Erythroblast (primary cell): ENCODE results near the gene TGIF1.
A peak's percentile ranks its signal among the peaks of the same experiment; 100 is the strongest.
"Not testable (repeated sequence)": the region's sequence is repeated elsewhere in the genome, so short reads cannot be mapped to it uniquely, and the experiment has no call there.

ENCODE experiments used
- DNase-seq, 2 experiments: peaks; one replicate each; lab custom pipeline; 2025; lab: John Stamatoyannopoulos, UW
- GATA1 ChIP-seq: IDR thresholded peaks from 2 replicates; pipeline ENCODE4 v1.6.1; 2011; ENCODE audit warnings: low read depth, mild to moderate bottlenecking, control low read depth, low read length, moderate library complexity
- POLR2A ChIP-seq: IDR thresholded peaks from 2 replicates; pipeline ENCODE4 v1.6.1; 2011; ENCODE audit warnings: mild to moderate bottlenecking, low read length

The TGIF1 gene

DNA sequence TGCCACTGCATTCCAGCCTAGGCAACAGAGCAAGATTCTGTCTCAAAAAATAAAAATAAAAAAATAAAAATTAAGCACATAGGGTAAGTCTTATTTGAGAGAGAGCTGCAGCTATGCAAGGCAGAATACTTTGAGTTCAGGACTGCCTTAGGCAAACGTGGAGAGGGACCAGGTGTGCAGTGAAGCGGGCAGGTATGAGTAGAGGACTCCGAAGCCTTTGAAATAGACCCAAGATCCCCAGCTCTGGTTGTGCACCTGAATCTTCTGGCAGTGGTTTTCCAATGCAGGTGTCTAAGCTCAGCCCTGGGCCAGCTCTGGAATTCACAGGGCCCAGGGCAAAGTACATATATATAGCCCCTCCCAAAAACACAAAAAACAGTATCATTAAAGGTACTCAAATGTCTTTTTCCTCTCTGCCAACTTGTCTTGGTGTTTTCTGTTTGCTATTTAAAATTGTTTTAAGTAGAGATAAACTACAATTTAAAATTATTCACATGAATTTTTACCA is 21.2 kb downstream of the TGIF1 start:
- DNase-seq = no peak
- TF ChIP-seq POLR2A = no peak
- TF ChIP-seq GATA1 = no peak

DNA sequence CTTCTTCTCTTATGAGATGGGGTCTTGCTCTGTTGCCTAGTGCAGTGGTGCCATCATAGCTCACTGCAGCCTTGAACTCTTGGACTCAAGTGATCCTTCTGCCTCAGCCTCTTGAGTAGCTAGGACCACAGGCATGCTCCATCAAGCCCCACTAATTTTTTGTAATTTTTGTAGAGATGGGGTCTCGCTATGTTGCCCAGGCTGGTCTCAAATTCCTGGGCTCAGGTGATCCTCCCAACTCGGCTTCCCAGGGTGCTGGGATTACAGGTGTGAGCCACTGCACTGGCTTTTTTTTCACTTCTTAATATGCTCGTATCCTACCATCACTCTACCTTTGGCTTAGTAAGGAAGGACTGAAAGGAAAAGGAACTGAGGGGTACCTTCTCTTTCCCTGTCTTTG is 22.1 kb downstream of the TGIF1 start:
- DNase-seq = not testable (repeated sequence)

DNA sequence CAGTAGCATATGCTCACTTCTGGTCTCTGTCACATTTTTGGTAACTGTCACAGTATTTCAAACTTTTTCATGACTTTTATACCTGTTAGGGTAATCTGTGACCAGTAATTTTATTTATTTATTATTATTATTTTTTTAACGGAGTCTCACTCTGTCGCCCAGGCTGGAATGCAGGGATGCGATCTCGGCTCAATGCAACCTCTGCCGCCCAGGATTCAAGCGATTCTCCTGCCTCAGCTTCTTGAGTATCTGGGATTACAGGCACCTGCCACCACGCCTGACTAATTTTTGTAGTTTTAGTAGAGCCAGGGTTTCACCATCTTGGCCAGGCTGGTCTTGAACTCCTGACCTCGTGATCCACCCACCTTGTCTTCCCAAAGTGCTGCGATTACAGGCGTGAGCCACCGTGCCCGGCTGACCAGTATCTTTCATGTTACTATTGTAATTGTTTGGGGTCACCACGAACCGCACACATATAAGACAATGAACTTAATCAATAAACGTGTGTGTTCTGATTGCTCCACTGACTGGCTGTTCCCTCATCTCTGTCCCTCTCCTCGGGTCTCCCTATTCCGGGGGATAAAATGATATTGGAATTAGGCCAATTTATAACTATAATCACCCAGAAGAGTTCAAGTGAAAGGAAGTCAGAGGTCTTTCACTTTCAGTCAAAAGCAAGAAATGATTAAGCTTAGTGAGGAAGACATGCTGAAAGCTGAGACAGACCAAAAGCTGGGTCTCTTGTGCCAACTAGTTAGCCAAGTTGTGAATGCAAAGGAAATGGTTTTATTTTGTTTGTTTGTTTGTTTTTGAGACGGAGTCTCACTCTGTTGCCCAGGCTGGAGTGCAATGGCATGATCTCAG is 22.9 kb downstream of the TGIF1 start:
- TF ChIP-seq POLR2A (no peak), GATA1 (no peak)
- DNase-seq = no peak

DNA sequence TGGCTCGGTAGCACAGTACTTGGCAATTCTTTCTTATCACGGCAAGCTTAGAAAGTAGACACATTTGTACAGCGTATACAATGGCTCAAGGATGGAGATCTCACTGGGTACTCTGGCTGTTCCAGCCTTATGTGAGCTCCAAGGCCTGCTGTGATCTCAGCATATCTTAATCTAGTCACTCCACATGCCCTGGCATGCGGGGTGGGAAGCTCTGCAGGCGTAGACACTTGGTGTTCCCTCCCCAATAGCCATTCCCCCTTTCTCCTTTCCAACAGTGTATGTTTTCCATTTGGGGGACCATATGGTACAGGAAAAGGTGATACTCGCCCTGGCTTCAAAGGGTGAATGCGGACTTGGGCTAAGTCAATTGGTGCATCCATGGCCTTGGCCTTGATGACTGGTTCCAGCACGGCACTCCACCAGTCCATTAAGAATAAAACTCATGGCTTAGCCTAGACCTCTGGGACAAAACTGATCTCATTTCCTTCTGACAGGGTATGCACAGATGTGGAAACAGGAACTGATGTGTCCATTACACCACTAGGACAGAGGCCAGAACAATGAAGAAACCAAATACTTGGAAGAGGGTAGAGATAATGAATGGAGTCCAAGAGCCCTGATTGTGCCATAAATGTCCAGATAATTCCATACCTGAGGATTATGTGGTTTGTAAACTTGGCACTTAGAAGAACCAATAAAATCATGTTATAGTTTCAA is 28.4 kb downstream of the TGIF1 start:
- TF ChIP-seq POLR2A (no peak), GATA1 (no peak)
- no peak for DNase-seq

DNA sequence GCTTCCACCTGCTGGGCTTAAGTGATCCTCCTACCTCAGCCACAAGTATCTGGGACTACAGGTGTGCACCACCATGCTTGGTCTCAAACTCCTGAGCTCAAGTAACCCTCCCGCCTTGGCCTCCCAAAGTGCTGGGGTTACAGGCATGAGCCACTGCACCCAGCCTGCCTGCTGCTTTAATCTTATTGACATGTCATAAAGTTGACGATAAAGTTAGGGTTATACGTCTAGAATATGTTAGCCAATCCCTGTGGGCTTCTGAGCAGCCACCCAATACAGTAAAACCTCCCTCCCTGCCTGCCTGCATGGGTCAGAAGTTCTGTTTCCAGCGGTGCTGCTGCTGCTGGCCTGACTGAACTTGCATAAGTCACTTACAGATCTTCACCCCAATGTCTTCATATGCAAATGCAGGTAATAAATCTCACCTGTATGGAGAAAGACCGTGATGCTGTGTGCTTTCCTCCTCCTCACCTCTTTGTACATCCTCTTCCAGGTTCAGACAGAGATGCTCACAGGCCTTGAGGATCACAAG is 30.1 kb downstream of the TGIF1 start:
- TF ChIP-seq POLR2A (no peak), GATA1 (no peak)
- no peak for DNase-seq

DNA sequence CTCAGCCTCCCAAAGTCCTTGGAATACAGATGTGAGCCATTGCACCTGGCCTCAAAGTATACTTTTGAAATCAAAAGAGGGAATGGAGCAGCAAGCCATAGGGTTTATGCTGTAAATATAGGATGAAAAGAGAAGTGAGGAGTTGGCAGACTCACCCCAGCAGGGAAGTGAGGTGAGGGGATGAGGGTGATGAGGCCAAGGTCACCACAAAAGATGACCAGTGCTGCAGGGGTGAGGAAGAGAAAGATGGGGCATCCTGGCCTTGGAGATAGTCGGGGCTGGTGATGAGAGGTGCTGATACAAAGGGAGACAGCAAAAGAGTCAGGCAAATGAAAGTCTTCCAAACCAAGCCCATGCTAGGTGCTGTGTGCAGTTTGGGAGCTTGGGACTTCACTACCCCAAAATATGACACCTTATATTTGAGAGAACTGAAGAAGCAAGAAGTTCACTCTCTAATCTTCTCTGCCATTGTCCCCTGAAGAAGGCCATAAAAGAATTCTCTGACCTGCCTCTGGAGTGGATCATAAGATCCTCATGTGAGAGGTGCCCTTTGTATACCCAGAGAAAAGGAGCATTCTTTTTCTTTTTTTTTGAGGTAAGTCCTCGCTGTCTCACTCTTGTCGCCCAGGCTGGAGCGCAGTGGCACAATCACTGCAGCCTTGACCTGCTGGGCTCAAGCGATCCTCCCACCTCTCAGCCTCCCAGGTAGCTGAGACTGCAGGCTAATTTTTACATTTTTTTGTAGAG is 31.0 kb downstream of the TGIF1 start:
- no peak for DNase-seq
- TF ChIP-seq GATA1 (no peak), POLR2A (no peak)

DNA sequence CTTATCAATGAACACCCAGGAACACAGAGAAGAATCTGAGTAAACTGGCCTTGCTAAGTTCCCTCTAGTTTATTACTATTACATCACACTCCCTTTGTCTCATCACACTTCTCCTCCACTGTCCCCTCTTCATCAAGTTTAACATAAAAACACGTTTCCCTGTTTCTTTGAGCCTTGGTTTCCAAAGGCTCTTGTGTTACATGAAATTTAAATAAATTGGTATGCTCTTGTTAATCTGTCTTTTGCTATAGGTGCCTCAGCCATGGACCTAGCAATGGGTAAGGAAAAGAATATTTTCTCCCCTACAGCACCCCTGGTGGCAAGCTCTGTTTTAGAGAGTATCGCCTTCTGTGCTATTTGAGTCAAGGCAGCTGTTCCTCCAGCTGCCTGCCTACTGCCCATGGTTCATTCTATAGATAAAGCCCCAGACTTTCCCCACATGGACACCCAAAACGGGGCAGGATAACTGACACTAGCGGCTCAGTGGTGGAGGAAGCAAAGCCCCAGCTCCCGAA is 31.8 kb downstream of the TGIF1 start:
- TF ChIP-seq GATA1 = no peak
- peak; percentile 51 to 65 for DNase-seq

DNA sequence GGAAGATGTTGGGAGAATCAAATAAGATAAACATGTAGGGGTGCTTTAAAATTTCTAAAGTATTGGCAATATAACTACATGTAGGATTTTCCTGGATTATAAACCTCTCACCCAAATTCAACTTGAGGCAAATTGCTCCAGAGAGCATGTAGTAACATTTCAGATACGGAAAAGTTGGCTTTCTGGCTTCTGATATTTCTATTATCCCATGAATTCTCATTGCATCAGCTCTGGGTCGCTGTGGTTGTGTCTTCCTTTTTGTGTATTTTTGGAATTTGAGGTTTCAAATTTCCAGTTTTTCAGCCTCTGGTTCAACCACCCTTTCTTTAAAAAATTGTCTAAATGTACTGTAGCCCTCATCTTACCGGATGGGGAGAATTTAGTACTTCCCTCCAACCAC is 32.3 kb downstream of the TGIF1 start:
- DNase-seq = no peak
- no peak for TF ChIP-seq GATA1
- no peak for TF ChIP-seq POLR2A

DNA sequence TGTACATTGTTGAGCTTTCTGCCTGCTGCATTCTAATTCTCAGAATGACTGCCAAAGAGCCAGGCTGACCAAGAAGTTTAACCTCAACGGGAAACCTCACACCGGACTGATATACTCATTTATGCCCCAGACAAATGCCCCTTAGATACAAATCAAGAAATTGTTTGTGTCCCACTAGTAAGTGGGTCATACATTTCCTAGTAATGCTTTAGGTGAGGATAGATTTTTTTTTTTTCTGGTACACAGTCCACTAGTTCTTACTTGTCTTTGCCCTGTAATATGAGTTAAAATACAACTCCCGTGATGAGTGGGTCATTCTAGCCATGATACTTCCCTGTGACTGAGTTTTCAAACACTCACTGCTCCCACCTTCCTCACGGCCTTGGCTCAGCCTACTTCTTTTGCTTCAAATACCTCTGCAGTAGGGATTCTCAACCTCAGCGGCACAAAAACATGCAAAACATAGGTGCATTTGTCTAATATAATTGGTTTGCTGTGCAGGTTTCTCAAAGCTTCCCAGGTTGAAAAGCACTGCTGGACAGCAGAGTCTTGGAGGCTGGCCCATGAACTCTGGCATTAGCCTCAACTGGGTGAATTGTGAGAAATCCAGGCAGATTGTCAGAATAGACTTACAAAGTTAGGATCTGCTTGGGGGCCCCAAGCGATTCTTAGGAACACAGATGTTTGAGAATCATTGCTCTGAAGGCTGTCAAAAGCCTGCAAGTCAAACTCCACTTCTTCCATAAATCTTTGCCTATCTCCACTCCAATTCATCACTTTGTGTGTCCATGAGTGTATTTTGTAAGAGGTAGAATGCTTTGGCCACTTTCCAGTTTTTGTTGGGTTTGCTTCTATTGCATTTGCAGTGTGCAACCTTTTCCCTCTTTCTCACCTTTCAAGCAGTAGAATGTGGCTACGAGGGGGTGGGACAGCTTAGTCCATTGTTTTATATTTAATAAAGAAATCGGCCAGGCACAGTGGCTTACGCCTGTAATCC is 35.5 kb downstream of the TGIF1 start:
- DNase-seq = no peak

DNA sequence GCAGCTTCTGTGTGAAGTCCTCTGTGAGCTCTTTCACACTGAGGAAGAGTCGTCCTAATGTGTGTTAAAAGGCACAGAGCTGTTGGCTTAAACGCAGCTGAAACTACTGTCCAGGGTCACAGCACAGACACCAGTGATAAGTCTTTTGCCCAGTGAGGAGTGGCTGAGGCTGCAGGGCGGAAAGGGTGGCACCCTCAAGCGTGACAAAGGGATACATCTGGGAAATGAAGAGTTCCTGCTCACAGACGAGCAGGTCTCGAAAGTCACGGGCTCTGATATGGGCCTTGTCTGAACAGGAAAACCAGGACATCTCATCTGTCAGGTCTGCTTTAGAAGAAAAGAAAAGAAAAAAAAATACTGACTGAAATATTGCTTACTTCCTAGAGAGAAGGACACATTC is 36.5 kb downstream of the TGIF1 start:
- no peak for TF ChIP-seq GATA1
- TF ChIP-seq POLR2A = no peak
- DNase-seq = peak in 1 of 2 experiments; percentile 38

More for the DNA sequence above, 35.5 kb downstream of the TGIF1 start:
- no peak for TF ChIP-seq POLR2A
- TF ChIP-seq GATA1 = no peak

DNA sequence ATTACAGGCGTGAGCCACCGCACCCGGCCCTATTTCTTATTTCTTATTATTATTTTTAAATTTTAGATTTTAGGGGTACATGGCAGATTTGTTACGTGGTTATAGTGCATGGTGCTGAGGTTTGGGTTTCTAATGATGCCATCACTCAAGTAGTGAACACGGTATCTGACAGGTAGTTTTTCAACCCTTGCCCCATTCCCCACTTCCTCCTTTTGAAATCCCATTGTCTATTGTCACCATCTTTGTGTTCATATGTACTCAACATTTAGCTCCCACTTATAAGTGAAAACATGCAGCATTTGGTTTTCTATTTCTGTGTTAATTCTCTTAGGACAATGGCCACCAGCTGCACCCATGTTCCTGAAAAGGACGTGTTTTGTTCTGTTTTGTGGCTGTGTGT is 39.5 kb downstream of the TGIF1 start:
- TF ChIP-seq POLR2A (no peak), GATA1 (no peak)
- no peak for DNase-seq

DNA sequence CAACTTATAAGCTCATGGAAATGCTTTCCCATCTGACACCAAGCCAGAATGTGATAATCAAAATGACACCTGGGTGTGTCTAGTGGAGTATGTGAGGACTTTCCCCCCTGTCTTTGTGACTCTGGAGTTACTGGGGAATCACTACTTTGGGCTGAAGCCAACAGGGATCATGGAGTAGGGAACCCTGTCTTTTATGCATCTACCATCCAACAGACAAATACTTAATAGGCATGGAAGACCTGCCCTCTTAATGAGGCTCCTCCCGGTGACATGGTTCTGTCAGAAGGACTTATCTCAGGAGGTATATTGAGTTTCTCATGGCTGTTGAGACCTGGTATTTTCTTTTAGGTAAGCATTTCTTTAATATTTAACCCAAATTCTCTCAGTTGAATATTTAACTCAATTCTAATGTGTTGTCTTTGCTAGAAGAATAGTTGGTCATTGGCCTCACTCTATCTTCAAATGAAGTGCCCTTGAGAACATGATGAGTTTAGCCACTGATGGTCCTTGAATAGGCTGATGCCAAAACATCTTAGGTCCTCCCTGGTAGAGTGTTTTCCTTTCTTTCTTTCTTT is 42.1 kb downstream of the TGIF1 start:
- no peak for TF ChIP-seq POLR2A
- TF ChIP-seq GATA1 = no peak
- no peak for DNase-seq
